Measurements from ENCODE around the gene ATF7.

- TF ChIP-seq CTCF (IDR thresholded peaks at IDR 0.05) (no peak), POLR2A (IDR thresholded peaks at IDR 0.05) (no peak)
Measured at GRCh38 chr12:53536962-53537361, 89.2 kb downstream of the ATF7 start.

Measured in esophagus squamous epithelium (tissue), 4 donors.